Neuronal stem cell (in vitro differentiated cells): ENCODE measurements around the gene CCN5.
A peak's percentile ranks its signal among the peaks of the same experiment; 100 is the strongest.

ENCODE experiments used
- DNase-seq: peaks from one replicate; pipeline ENCODE4 v3.0.0-alpha.2; 2013; ENCODE audit warnings: low spot score
- H2AFZ ChIP-seq: one replicate; pipeline ENCODE4 v1.6.1; 2013; ENCODE audit warnings: mild to moderate bottlenecking, low read length, inconsistent platforms
- H2AK5ac ChIP-seq: 2 replicates; pipeline ENCODE4 v1.6.1; 2013; ENCODE audit warnings: low read depth, mild to moderate bottlenecking, inconsistent platforms, low read length, moderate library complexity, mixed read lengths
- H2BK120ac ChIP-seq: 2 replicates; pipeline ENCODE4 v1.6.1; 2013; ENCODE audit warnings: low read depth, mild to moderate bottlenecking, inconsistent platforms, low read length, moderate library complexity, mixed read lengths
- H2BK12ac ChIP-seq: one replicate; pipeline ENCODE4 v1.6.1; 2013; ENCODE audit warnings: low read length, inconsistent platforms
- H2BK15ac ChIP-seq: 2 replicates; pipeline ENCODE4 v1.6.1; 2013; ENCODE audit warnings: mild to moderate bottlenecking, low read length, inconsistent platforms, mixed read lengths
- H2BK5ac ChIP-seq: one replicate; pipeline ENCODE4 v1.6.1; 2013; ENCODE audit warnings: inconsistent platforms, mild to moderate bottlenecking, low read length, moderate library complexity
- H3K14ac ChIP-seq: one replicate; pipeline ENCODE4 v1.6.1; 2013; ENCODE audit warnings: low read length, inconsistent platforms
- H3K18ac ChIP-seq: 2 replicates; pipeline ENCODE4 v1.6.1; 2013; ENCODE audit warnings: low read length, inconsistent platforms
- H3K23ac ChIP-seq: 2 replicates; pipeline ENCODE4 v1.6.1; 2013; ENCODE audit warnings: low read depth, mild to moderate bottlenecking, mixed read lengths, low read length, inconsistent platforms; ENCODE audit not compliant: poor library complexity
- H3K27ac ChIP-seq: replicated peaks from 3 replicates; pipeline ENCODE4 v1.5.1; 2013; ENCODE audit warnings: low read length, inconsistent platforms
- H3K27me3 ChIP-seq, 3 experiments: 2 replicates each; pipeline ENCODE4 v1.6.1; 2013; ENCODE audit warnings: low read length in 3 of 3, mild to moderate bottlenecking in 2 of 3, inconsistent platforms in 1 of 3, low read depth in 1 of 3, mixed read lengths in 1 of 3, moderate library complexity in 1 of 3; ENCODE audit not compliant: control insufficient read depth in 3 of 3, insufficient read depth in 3 of 3
- H3K36me3 ChIP-seq, 2 donors: replicated peaks in 1 of 2; 2 replicates each; pipeline ENCODE4 v1.6.1; 2013; ENCODE audit warnings: low read length in 2 of 2; ENCODE audit not compliant: control insufficient read depth in 2 of 2, insufficient read depth in 2 of 2
- H3K4ac ChIP-seq: 2 replicates; pipeline ENCODE4 v1.6.1; 2013; ENCODE audit warnings: inconsistent platforms, mild to moderate bottlenecking, low read length, moderate library complexity
- H3K4me1 ChIP-seq, 2 donors: 1 replicate in 1 of 2; 2 replicates in 1 of 2; pipeline ENCODE4 v1.6.1; 2013; ENCODE audit warnings: low read length in 2 of 2, low read depth in 1 of 2; ENCODE audit not compliant: control insufficient read depth in 2 of 2, insufficient read depth in 1 of 2
- H3K4me2 ChIP-seq: one replicate; pipeline ENCODE4 v1.6.1; 2013; ENCODE audit warnings: mild to moderate bottlenecking, low read length, inconsistent platforms; ENCODE audit not compliant: insufficient read depth, poor library complexity, severe bottlenecking
- H3K4me3 ChIP-seq, 2 donors: 2 replicates each; pipeline ENCODE4 v1.5.1; 2013; ENCODE audit warnings: low read length in 2 of 2, mild to moderate bottlenecking in 2 of 2, inconsistent platforms in 1 of 2, moderate library complexity in 1 of 2
- H3K79me1 ChIP-seq: one replicate; pipeline ENCODE4 v1.6.1; 2013; ENCODE audit warnings: low read depth, mild to moderate bottlenecking, inconsistent platforms, low read length, moderate library complexity
- H3K9ac ChIP-seq: one replicate; pipeline ENCODE4 v1.6.1; 2013; ENCODE audit warnings: mild to moderate bottlenecking, low read depth, low read length, inconsistent platforms; ENCODE audit not compliant: poor library complexity
- H3K9me3 ChIP-seq, 2 donors: replicated peaks in 1 of 2; 2 replicates each; pipeline versions ENCODE3 to v1.6.1; 2013; ENCODE audit warnings: low read length in 2 of 2, mild to moderate bottlenecking in 2 of 2, inconsistent platforms in 1 of 2, low read depth in 1 of 2, mixed read lengths in 1 of 2, moderate library complexity in 1 of 2; ENCODE audit not compliant: control insufficient read depth in 2 of 2, insufficient read depth in 1 of 2
- H4K8ac ChIP-seq: one replicate; pipeline ENCODE4 v1.6.1; 2013; ENCODE audit warnings: low read depth, mild to moderate bottlenecking, inconsistent platforms, low read length, moderate library complexity
- H4K91ac ChIP-seq: one replicate; pipeline ENCODE4 v1.6.1; 2013; ENCODE audit warnings: low read length, low read depth, mild to moderate bottlenecking, inconsistent platforms; ENCODE audit not compliant: poor library complexity
- WGBS, 2 donors: extraction: QIAGEN DNeasy Blood & Tissue Kit; methylation state at CpG; one replicate each; pipeline ENCODE4 v1.1.7; 2013; ENCODE audit warnings: missing lambda C conversion rate in 2 of 2, mixed read lengths in 1 of 2; ENCODE audit not compliant: insufficient read length in 2 of 2, insufficient replicate concordance in 1 of 2; ENCODE audit errors: extremely low coverage in 2 of 2; 5-methylcytosine and 5-hydroxymethylcytosine counted together

The CCN5 gene

GRCh38 chr20:44693627-44694026 is 21.5 kb upstream of the CCN5 start:
- Histone ChIP-seq H2AK5ac (no peak overlapping the region), H2AFZ (no peak overlapping the region), H3K27ac (no peak overlapping the region), H3K9ac (no peak overlapping the region), H4K91ac (no peak overlapping the region), H3K36me3 (no peaks in the 10 kb centered on the region), H3K27me3 (no peaks in the 10 kb centered on the region), H3K79me1 (no peaks in the 10 kb centered on the region), H3K4ac (peak overlapping the region; percentile 41), H3K14ac (no peak overlapping the region), H3K18ac (no peak overlapping the region), H3K4me1 (peaks cover 6 to 10% of the 10 kb centered on the region in 2 donors), H3K4me2 (no peak overlapping the region), H2BK5ac (no peak overlapping the region), H3K9me3 (peaks cover 2 to 3% of the 10 kb centered on the region in 2 donors), H4K8ac (no peak overlapping the region), H2BK12ac (no peak overlapping the region), H2BK15ac (no peak overlapping the region), H3K4me3 (no peak overlapping the region), H2BK120ac (no peak overlapping the region), H3K23ac (no peak overlapping the region)
- DNase-seq, result no peak

DNA sequence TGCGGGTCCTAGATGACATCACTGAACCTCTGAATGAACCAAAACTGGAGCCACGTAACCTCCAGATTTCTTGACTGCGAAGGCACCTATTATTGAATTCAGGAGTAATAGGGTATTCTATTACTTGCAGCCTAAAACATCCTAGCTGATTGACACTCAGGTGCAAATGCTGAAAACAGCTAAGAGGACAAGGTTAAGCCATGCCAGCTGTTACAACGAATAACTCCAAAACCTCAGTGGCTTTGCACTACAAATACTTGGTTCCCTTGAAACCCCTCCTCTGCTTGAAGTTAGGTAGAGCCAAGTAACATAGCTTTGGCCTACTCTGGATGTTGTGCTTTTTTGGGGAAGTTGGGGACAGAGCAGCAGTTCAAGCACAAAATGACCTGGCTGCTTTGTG is 21.0 kb upstream of the CCN5 start:
- no peak overlapping the region for H3K27ac ChIP-seq
- H4K91ac ChIP-seq, result no peak overlapping the region
- H3K4me1 ChIP-seq, result peaks cover 6 to 10% of the 10 kb centered on the region in 2 donors
- H3K9ac ChIP-seq, result no peak overlapping the region
- no peaks in the 10 kb centered on the region for H3K36me3 ChIP-seq
- DNase-seq, result no peak
- H3K14ac ChIP-seq, result no peak overlapping the region
- no peak overlapping the region for H2BK12ac ChIP-seq
- H3K18ac ChIP-seq, result no peak overlapping the region
- H4K8ac ChIP-seq, result no peak overlapping the region
- no peaks in the 10 kb centered on the region for H3K79me1 ChIP-seq
- H3K27me3 ChIP-seq, result no peaks in the 10 kb centered on the region
- peaks cover 2 to 3% of the 10 kb centered on the region in 2 donors for H3K9me3 ChIP-seq
- H2BK5ac ChIP-seq, result no peak overlapping the region
- H2BK120ac ChIP-seq, result no peak overlapping the region
- WGBS, 2 donors, result no CpG with 5 or more reads among the region's 4 CpGs
- H3K4ac ChIP-seq, result no peak overlapping the region
- no peak overlapping the region for H2AFZ ChIP-seq
- H3K4me2 ChIP-seq, result no peak overlapping the region
- H3K23ac ChIP-seq, result no peak overlapping the region
- H2BK15ac ChIP-seq, result no peak overlapping the region
- no peak overlapping the region for H3K4me3 ChIP-seq
- H2AK5ac ChIP-seq, result no peak overlapping the region

GRCh38 chr20:44695295-44695673 is 19.9 kb upstream of the CCN5 start:
- Histone ChIP-seq H2BK15ac (no peak overlapping the region), H3K27me3 (no peaks in the 10 kb centered on the region), H4K91ac (no peak overlapping the region), H2BK12ac (no peak overlapping the region), H2BK5ac (no peak overlapping the region), H2AFZ (no peak overlapping the region), H3K23ac (no peak overlapping the region), H2AK5ac (no peak overlapping the region), H3K14ac (no peak overlapping the region), H3K4me3 (no peak overlapping the region), H3K4me2 (no peak overlapping the region), H3K79me1 (no peaks in the 10 kb centered on the region), H3K9me3 (peaks cover 2 to 3% of the 10 kb centered on the region in 2 donors), H3K9ac (no peak overlapping the region), H3K27ac (no peak overlapping the region), H3K18ac (no peak overlapping the region), H3K36me3 (no peaks in the 10 kb centered on the region), H4K8ac (no peak overlapping the region), H3K4me1 (peaks cover 6 to 10% of the 10 kb centered on the region in 2 donors), H3K4ac (no peak overlapping the region), H2BK120ac (no peak overlapping the region)
- no CpG with 5 or more reads among the region's 2 CpGs for WGBS, 2 donors
- DNase-seq, result no peak

GRCh38 chr20:44695674-44696300 is 19.4 kb upstream of the CCN5 start:
- H2AK5ac ChIP-seq, result no peak overlapping the region
- no peak overlapping the region for H3K27ac ChIP-seq
- H3K79me1 ChIP-seq, result no peaks in the 10 kb centered on the region
- no peak overlapping the region for H3K23ac ChIP-seq
- H2BK120ac ChIP-seq, result no peak overlapping the region
- H2BK5ac ChIP-seq, result no peak overlapping the region
- no peaks in the 10 kb centered on the region for H3K36me3 ChIP-seq
- H2AFZ ChIP-seq, result no peak overlapping the region
- no peak overlapping the region for H4K91ac ChIP-seq
- no peak overlapping the region for H3K4ac ChIP-seq
- no peak for DNase-seq
- peaks cover 0 to 4% (median 0%) of the 10 kb centered on the region in 3 experiments for H3K27me3 ChIP-seq
- H3K9me3 ChIP-seq, result peaks cover 2 to 3% of the 10 kb centered on the region in 2 donors
- no peak overlapping the region for H3K14ac ChIP-seq
- H3K18ac ChIP-seq, result no peak overlapping the region
- H3K4me2 ChIP-seq, result no peak overlapping the region
- no peak overlapping the region for H2BK15ac ChIP-seq
- H3K9ac ChIP-seq, result no peak overlapping the region
- peaks cover 6 to 10% of the 10 kb centered on the region in 2 donors for H3K4me1 ChIP-seq
- no peak overlapping the region for H3K4me3 ChIP-seq
- H2BK12ac ChIP-seq, result no peak overlapping the region
- no peak overlapping the region for H4K8ac ChIP-seq
